ENCODE data around the gene BBLN.

DNA sequence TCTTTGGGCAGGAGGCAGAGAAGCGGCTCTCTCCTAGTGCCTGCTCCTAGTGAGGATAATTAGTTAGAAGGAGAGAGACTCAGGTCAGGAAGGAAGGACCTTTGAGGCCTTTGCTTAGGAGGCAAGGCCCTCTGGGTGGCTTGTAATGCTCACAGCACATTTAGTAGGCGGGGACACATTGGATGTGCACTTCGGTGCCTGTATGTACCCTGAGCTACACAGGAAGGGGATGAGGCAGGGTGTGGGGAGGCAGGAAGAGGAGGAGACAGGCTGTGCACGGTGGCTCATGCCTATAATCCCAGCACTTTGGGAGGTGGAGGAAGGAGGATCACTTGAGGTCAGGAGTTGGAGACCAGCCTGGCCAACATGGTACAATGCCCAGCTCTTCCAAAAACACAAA lies 18.0 kb upstream of the BBLN start:
- no peak for TF ChIP-seq POLR2A (IDR thresholded peaks at IDR 0.05)
- TF ChIP-seq, protein P1, sequence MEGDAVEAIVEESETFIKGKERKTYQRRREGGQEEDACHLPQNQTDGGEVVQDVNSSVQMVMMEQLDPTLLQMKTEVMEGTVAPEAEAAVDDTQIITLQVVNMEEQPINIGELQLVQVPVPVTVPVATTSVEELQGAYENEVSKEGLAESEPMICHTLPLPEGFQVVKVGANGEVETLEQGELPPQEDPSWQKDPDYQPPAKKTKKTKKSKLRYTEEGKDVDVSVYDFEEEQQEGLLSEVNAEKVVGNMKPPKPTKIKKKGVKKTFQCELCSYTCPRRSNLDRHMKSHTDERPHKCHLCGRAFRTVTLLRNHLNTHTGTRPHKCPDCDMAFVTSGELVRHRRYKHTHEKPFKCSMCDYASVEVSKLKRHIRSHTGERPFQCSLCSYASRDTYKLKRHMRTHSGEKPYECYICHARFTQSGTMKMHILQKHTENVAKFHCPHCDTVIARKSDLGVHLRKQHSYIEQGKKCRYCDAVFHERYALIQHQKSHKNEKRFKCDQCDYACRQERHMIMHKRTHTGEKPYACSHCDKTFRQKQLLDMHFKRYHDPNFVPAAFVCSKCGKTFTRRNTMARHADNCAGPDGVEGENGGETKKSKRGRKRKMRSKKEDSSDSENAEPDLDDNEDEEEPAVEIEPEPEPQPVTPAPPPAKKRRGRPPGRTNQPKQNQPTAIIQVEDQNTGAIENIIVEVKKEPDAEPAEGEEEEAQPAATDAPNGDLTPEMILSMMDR (IDR thresholded peaks at IDR 0.05 in 4 of 5, conservative IDR thresholded peaks at IDR 0.05 in 1 of 5) = no peak
